ENCODE measurements around the gene LRIT2. TPM values are rescaled to one million over a fixed set of nuclear protein-coding genes. Genes with fewer than 3 reads are reported as not detected.

LRIT2 gene
- total RNA-seq, 2 donors from 2014 or later = not detected

DNA sequence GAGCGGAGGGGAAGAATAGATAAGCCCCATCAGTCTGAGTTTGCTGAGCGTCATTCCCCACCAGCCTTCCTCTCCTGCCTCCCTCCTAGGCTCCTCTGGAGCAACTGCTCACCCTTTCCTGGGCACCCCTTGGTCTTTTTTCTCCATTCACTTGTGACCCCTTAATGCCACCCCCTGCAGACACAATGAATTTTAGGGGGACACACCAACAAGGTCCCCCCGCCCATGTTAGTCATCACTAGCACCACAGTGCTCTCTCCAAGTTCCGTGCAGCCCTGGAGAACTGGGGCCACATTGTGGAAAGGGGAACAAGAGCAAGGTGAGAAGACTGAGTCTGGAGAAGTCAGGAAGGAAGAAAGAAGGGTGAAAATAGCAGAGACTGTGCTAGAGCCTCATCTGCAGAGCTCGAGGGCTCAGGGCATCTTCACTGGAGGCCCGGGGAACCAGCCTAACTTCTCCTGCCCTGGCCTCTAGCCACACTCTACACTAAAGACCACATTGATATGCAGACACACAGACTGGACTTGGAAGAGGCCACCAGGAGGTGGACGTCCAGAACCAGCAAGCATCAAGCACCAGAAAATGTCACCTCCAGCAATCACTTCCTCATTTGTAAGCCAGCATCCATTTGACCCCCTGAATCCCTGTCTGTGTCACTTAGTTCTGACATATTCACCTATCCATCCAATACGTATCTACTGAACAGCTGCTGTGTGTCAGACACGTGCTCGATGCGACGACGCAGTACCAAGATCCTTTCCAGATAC, 37.0 kb upstream of the LRIT2 start:
- no peaks in the 10 kb centered on the region for H3K27me3 ChIP-seq (replicated peaks; ENCODE audit: insufficient read depth)
- WGBS = 79% methylated on average over 13 of the region's 13 CpGs
- no peaks in the 10 kb centered on the region for H3K9me3 ChIP-seq
- H3K4me3 ChIP-seq = no peak overlapping the region
- H3K36me3 ChIP-seq = no peaks in the 10 kb centered on the region
- H3K4me1 ChIP-seq (replicated peaks) = no peaks in the 10 kb centered on the region
- intact Hi-C loops (cut with DNase I) = no loop called here
- TF ChIP-seq POLR2AphosphoS5 (IDR thresholded peaks at IDR 0.05) = no peak
- H3K27ac ChIP-seq = no peak overlapping the region
- no peak for DNase-seq (ENCODE audit: low spot score)

DNA sequence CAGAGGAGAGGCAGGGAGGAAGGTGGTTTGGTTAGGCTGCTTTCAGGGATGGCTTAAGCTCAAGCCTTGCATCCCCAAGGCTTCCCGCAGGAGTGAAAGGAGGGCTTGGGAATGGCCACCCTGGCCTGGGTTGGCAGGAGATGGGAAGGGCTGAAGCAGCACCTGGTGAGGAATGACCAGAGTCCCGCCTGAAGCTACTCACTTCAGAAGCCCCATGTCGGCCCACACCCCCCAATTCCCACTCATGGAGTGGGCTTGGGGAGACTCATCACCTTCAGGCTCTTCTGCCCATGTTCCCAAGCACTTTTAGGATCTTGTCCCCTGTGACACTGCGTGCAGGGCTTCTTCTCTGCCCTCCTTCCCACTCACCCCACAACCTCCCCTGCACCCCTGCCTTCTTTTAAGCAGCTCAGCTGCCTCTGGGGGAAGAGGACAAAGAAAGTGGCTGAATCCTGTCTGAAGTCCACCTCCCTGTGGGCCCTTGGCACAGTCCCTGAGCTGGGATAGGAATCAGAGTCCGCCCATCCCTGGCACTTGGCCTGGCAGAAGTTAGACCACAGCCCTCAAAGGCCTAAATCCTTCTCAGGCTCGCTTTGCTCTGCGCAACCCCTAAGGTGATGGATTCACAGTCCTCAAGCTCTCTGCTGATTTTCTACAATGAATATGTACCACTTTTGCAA, 36.0 kb upstream of the LRIT2 start:
- Histone ChIP-seq H3K27ac (no peak overlapping the region), H3K4me1 (replicated peaks) (no peaks in the 10 kb centered on the region), H3K27me3 (replicated peaks; ENCODE audit: insufficient read depth) (no peaks in the 10 kb centered on the region), H3K9me3 (no peaks in the 10 kb centered on the region), H3K4me3 (no peak overlapping the region), H3K36me3 (no peaks in the 10 kb centered on the region)
- no peak for TF ChIP-seq CTCF (IDR thresholded peaks at IDR 0.05)
- no peak for TF ChIP-seq POLR2A (IDR thresholded peaks at IDR 0.05)
- TF ChIP-seq POLR2AphosphoS5 (IDR thresholded peaks at IDR 0.05) = no peak
- intact Hi-C loops (cut with DNase I) = no loop called here
- 82% methylated on average over 7 of the region's 7 CpGs for WGBS
- DNase-seq (ENCODE audit: low spot score) = no peak

GRCh38 chr10:84258034-84258695, 32.8 kb upstream of the LRIT2 start:
- H3K9me3 ChIP-seq = no peaks in the 10 kb centered on the region
- H3K4me3 ChIP-seq = no peak overlapping the region
- no peaks in the 10 kb centered on the region for H3K4me1 ChIP-seq (replicated peaks)
- no peak overlapping the region for H3K27ac ChIP-seq
- WGBS = 83% methylated on average over 7 of the region's 7 CpGs
- H3K27me3 ChIP-seq (replicated peaks; ENCODE audit: insufficient read depth) = no peaks in the 10 kb centered on the region
- H3K36me3 ChIP-seq = no peaks in the 10 kb centered on the region
- DNase-seq (ENCODE audit: low spot score) = no peak
- TF ChIP-seq POLR2AphosphoS5 (IDR thresholded peaks at IDR 0.05) (no peak), CTCF (IDR thresholded peaks at IDR 0.05) (no peak), POLR2A (IDR thresholded peaks at IDR 0.05) (no peak)
- intact Hi-C loops (cut with DNase I) = no loop called here

DNA sequence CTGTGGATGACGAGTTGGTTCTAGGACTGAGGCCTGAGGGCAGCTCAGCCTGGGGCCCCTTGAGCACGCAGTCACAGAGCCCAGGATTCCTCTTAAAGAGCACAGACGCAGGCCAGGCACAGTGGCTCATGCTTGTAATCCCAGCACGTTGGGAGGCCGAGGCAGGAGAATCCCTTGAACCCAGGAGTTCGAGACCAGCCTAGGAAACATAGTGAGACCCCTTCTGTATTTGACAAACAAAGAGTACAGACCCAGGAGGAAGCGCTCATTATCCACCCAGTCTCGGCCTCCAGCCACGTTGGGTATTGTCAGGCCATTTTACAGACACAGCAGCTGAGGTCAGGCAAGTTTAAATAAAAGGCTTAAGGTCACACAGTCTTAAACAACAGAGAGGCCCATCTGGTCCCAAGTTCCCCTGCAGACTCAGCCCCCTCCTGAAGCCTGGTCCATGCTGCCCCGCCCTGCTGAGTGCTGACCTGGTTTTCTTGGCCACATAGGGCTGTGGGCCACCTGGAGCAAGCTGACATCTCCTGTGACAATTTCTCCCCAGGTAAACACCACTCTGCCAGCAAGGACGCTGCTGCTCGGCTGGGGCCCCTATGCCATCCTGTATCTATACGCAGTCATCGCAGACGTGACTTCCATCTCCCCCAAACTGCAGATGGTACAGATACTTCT, 32.1 kb upstream of the LRIT2 start:
- Histone ChIP-seq H3K27me3 (replicated peaks; ENCODE audit: insufficient read depth) (no peaks in the 10 kb centered on the region), H3K9me3 (no peaks in the 10 kb centered on the region), H3K4me1 (replicated peaks) (no peaks in the 10 kb centered on the region), H3K27ac (no peak overlapping the region), H3K4me3 (no peak overlapping the region), H3K36me3 (no peaks in the 10 kb centered on the region)
- DNase-seq (ENCODE audit: low spot score) = no peak
- 80% methylated on average over 15 of the region's 15 CpGs for WGBS
- intact Hi-C loops (cut with DNase I) = no loop called here
- TF ChIP-seq CTCF (IDR thresholded peaks at IDR 0.05) = no peak
- TF ChIP-seq POLR2A (IDR thresholded peaks at IDR 0.05) = no peak
- TF ChIP-seq POLR2AphosphoS5 (IDR thresholded peaks at IDR 0.05) = no peak

Data from prostate gland (tissue), 2 donors.